HCT116 (cell line): ENCODE measurements around the gene TPRG1. TPM values are rescaled to one million over a fixed set of nuclear protein-coding genes. Genes with fewer than 3 reads are reported as not detected.

Experiments
- ATAC-seq: fragments of 200-7000 bp; cut with Tn5 transposase; 2 replicates; pipeline ENCODE4 v1.9.1; 2020; ENCODE audit warnings: mild to moderate bottlenecking, moderate library complexity
- BruUV-seq: library from RNA; stranded (reverse); fragments of 400-500 nt; replicated peaks from 2 replicates; lab custom pipeline; 2021; lab: Mats Ljungman, UMichigan
- CTCF ChIA-PET: fragments of 300-600 bp; sonication (Branson Sonifier 250); formaldehyde crosslinking; loops from one replicate; lab custom pipeline; 2021; ENCODE audit warnings: antibody characterized with exemption; lab: Charles Lee
- POLR2A ChIA-PET: fragments of 300-600, 350-600 bp; sonication (Branson Sonifier 250); formaldehyde crosslinking; loops from one replicate; lab custom pipeline; 2021; ENCODE audit warnings: antibody characterized with exemption; lab: Charles Lee
- RAD21 ChIA-PET, 2 experiments: fragments of 300-600 bp; sonication (Branson Sonifier 250); formaldehyde crosslinking; loops; one replicate each; lab custom pipeline; 2023; ENCODE audit warnings: low total read pairs in 2 of 2; ENCODE audit not compliant: uncharacterized antibody in 2 of 2, unreplicated experiment in 2 of 2, low non-redundant PET in 1 of 2; lab: Charles Lee
- DNase-seq: peaks from one replicate; pipeline ENCODE4 v3.0.0-alpha.2; 2010; ENCODE audit warnings: low read depth, low spot score
- H2AFZ ChIP-seq: fragments of 200-600 bp; shearing (Covaris generic), sonication (generic); 2 replicates; pipeline ENCODE4 v1.6.1; 2017; ENCODE audit warnings: low read depth, mixed run types, mixed read lengths, antibody characterized with exemption, low read length; ENCODE audit not compliant: poor library complexity, severe bottlenecking
- H3K27ac ChIP-seq: 2 replicates; pipeline ENCODE4 v1.5.1; 2012; ENCODE audit warnings: low read depth, low read length
- H3K27me3 ChIP-seq: fragments of 200-600 bp; sonication (generic); 2 replicates; pipeline ENCODE4 v1.6.1; 2016; ENCODE audit warnings: mixed run types, low read length, mixed read lengths; ENCODE audit not compliant: insufficient read depth
- H3K36me3 ChIP-seq, 2 experiments: fragments of 200-500 bp in 1 of 2; fragments of 200-600 bp in 1 of 2; sonication (Bioruptor generic) in 1 of 2; sonication (generic) in 1 of 2; 2 replicates each; pipeline versions ENCODE4 v1.5.1 to v1.6.1; 2014 to 2016; ENCODE audit warnings: low read length in 2 of 2, inconsistent platforms in 1 of 2, mixed read lengths in 1 of 2, mixed run types in 1 of 2; ENCODE audit not compliant: insufficient read depth in 2 of 2, control insufficient read depth in 1 of 2
- H3K4me1 ChIP-seq, 2 experiments: fragments of 200-600 bp in 1 of 2; sonication (generic) in 1 of 2; 2 replicates each; pipeline versions ENCODE4 v1.5.1 to v1.6.1; 2012 to 2017; ENCODE audit warnings: low read length in 2 of 2, inconsistent platforms in 1 of 2, mild to moderate bottlenecking in 1 of 2, mixed read lengths in 1 of 2, mixed run types in 1 of 2, moderate library complexity in 1 of 2; ENCODE audit not compliant: insufficient read depth in 2 of 2, control insufficient read depth in 1 of 2
- H3K4me2 ChIP-seq: fragments of 200-600 bp; sonication (generic); 2 replicates; pipeline ENCODE4 v1.6.1; 2017; ENCODE audit warnings: mixed run types, low read length, mixed read lengths
- H3K4me3 ChIP-seq, 2 experiments: fragments of 200-600 bp in 1 of 2; sonication (generic) in 1 of 2; replicated peaks in 1 of 2; 2 replicates each; pipeline ENCODE4 v1.5.1; 2011 to 2016; ENCODE audit warnings: low read length in 2 of 2, control low read depth in 1 of 2, low read depth in 1 of 2, mild to moderate bottlenecking in 1 of 2, mixed read lengths in 1 of 2, mixed run types in 1 of 2
- H3K79me2 ChIP-seq: fragments of 200-600 bp; sonication (generic); 2 replicates; pipeline ENCODE4 v1.6.1; 2017; ENCODE audit warnings: mild to moderate bottlenecking, mixed run types, low read length, moderate library complexity, mixed read lengths; ENCODE audit not compliant: insufficient read depth
- H3K9ac ChIP-seq: fragments of 200-600 bp; sonication (generic); 2 replicates; pipeline ENCODE4 v1.6.1; 2016; ENCODE audit warnings: low read length, mixed read lengths
- H3K9me2 ChIP-seq: fragments of 200-600 bp; sonication (generic), shearing (Covaris generic); 2 replicates; pipeline ENCODE4 v1.6.1; 2017; ENCODE audit warnings: mixed run types, mild to moderate bottlenecking, moderate library complexity; ENCODE audit not compliant: insufficient read depth
- H3K9me3 ChIP-seq, 2 experiments: fragments of 200-500 bp in 1 of 2; fragments of 200-600 bp in 1 of 2; sonication (Bioruptor generic) in 1 of 2; sonication (generic) in 1 of 2; 2 replicates each; pipeline ENCODE4 v1.6.1; 2014 to 2017; ENCODE audit warnings: low read length in 2 of 2, mixed read lengths in 2 of 2, inconsistent platforms in 1 of 2, low read depth in 1 of 2, mild to moderate bottlenecking in 1 of 2, mixed run types in 1 of 2, moderate library complexity in 1 of 2; ENCODE audit not compliant: control insufficient read depth in 1 of 2, insufficient read depth in 1 of 2
- H4K20me1 ChIP-seq: fragments of 200-600 bp; sonication (generic), shearing (Covaris generic); 2 replicates; pipeline ENCODE4 v1.6.1; 2017; ENCODE audit warnings: mixed run types, mild to moderate bottlenecking, moderate library complexity; ENCODE audit not compliant: insufficient read depth
- ATF3 ChIP-seq: IDR thresholded peaks from 2 replicates; pipeline ENCODE4 v1.6.1; 2012
- CBX3 ChIP-seq: IDR thresholded peaks from 2 replicates; pipeline ENCODE4 v1.6.1; 2012; ENCODE audit warnings: low read depth
- CEBPB ChIP-seq: IDR thresholded peaks from 2 replicates; pipeline ENCODE4 v1.6.1; 2012; ENCODE audit warnings: low read depth
- CTCF ChIP-seq, 3 experiments: fragments of 200-600 bp in 1 of 3; sonication (generic) in 1 of 3; IDR thresholded peaks in 2 of 3; conservative IDR thresholded peaks in 1 of 3; 2 replicates each; pipeline ENCODE4 v1.5.1; 2012 to 2017; ENCODE audit warnings: low read depth in 2 of 3, low read length in 2 of 3, antibody characterized with exemption in 1 of 3, borderline replicate concordance in 1 of 3, control low read depth in 1 of 3, mild to moderate bottlenecking in 1 of 3, mixed read lengths in 1 of 3, mixed run types in 1 of 3, moderate library complexity in 1 of 3; ENCODE audit not compliant: insufficient read depth in 1 of 3
- EGR1 ChIP-seq: IDR thresholded peaks from 2 replicates; pipeline ENCODE4 v1.6.1; 2012; ENCODE audit warnings: low read depth
- EZH2 ChIP-seq: fragments of 200-600 bp; sonication (generic); IDR thresholded peaks from 2 replicates; pipeline ENCODE4 v1.6.1; 2017; ENCODE audit warnings: antibody characterized with exemption, mixed run types
- EZH2phosphoT487 ChIP-seq: fragments of 200-600 bp; IDR thresholded peaks from 2 replicates; pipeline ENCODE4 v1.6.1; 2018; ENCODE audit warnings: antibody characterized with exemption, borderline replicate concordance
- FOSL1 ChIP-seq: IDR thresholded peaks from 2 replicates; pipeline ENCODE4 v1.6.1; 2012; ENCODE audit warnings: low read depth
- MAX ChIP-seq: IDR thresholded peaks from 2 replicates; pipeline ENCODE4 v1.6.1; 2012
- POLR2AphosphoS5 ChIP-seq: IDR thresholded peaks from 2 replicates; pipeline ENCODE4 v1.6.1; 2011; ENCODE audit warnings: mild to moderate bottlenecking, low read depth, low read length, moderate library complexity
- REST ChIP-seq: IDR thresholded peaks from 2 replicates; pipeline ENCODE4 v1.6.1; 2012; ENCODE audit warnings: low read depth
- SIN3A ChIP-seq: IDR thresholded peaks from 2 replicates; pipeline ENCODE4 v1.6.1; 2012; ENCODE audit warnings: low read depth
- SP1 ChIP-seq: IDR thresholded peaks from 2 replicates; pipeline ENCODE4 v1.6.1; 2012; ENCODE audit warnings: low read depth
- SRF ChIP-seq: IDR thresholded peaks from 2 replicates; pipeline ENCODE4 v1.6.1; 2012; ENCODE audit warnings: low read depth
- TCF7L2 ChIP-seq: IDR thresholded peaks from 2 replicates; pipeline ENCODE4 v1.7.0; 2011; ENCODE audit warnings: borderline replicate concordance, inconsistent platforms; ENCODE audit not compliant: insufficient read depth, insufficient read length; ENCODE audit errors: extremely low read depth
- YY1 ChIP-seq: IDR thresholded peaks from 2 replicates; pipeline ENCODE4 v1.6.1; 2011; ENCODE audit warnings: low read length, low read depth, moderate library complexity, mild to moderate bottlenecking; ENCODE audit not compliant: insufficient replicate concordance; ENCODE audit errors: extremely low read depth
- ZBTB33 ChIP-seq: IDR thresholded peaks from 2 replicates; pipeline ENCODE4 v1.6.1; 2011; ENCODE audit warnings: mild to moderate bottlenecking, low read length, moderate library complexity; ENCODE audit not compliant: insufficient replicate concordance; ENCODE audit errors: extremely low read depth
- ZFX ChIP-seq: fragments of 450-650 bp; IDR thresholded peaks from 2 replicates; pipeline ENCODE4 v1.6.1; 2017
- intact Hi-C: fragments of 100-400 bp; cut with micrococcal nuclease; formaldehyde crosslinking; loops from 2 replicates; pipeline ENCODE4 v1.10.0; 2022
- total RNA-seq: library from RNA; stranded (reverse); gene quantifications from one replicate; pipeline ENCODE4 v1.2.1, GENCODE V29; 2021; ENCODE audit not compliant: unreplicated experiment

Gene TPRG1
- total RNA-seq, 1 experiment from 2014 or later = 2.8 TPM

GRCh38 chr3:189311521-189311920 is 139.8 kb downstream of the TPRG1 start:
- ChIA-PET POLR2A (no interaction called here), CTCF (no interaction called here), RAD21 (no interaction called here)
- Histone ChIP-seq H3K9ac (no peak overlapping the region), H3K27me3 (peaks cover 18% of the 10 kb centered on the region; the same call in 1 of the 2 replicates), H2AFZ (no peak overlapping the region), H3K79me2 (no peaks in the 10 kb centered on the region), H3K4me1 (peaks cover 2 to 3% of the 10 kb centered on the region in 2 experiments; a peak in 2 of 4 replicates), H4K20me1 (no peaks in the 10 kb centered on the region), H3K27ac (no peak overlapping the region), H3K4me3 (no peak overlapping the region), H3K36me3 (no peaks in the 10 kb centered on the region), H3K9me3 (no peaks in the 10 kb centered on the region), H3K4me2 (no peak overlapping the region), H3K9me2 (no peaks in the 10 kb centered on the region)
- ATAC-seq = no peak
- BruUV-seq = no TSS peak
- intact Hi-C loops = no loop called here
- DNase-seq = no peak
- TF ChIP-seq FOSL1 (no peak), CEBPB (no peak), POLR2AphosphoS5 (no peak), ZBTB33 (no peak), SIN3A (no peak), SRF (no peak), EZH2 (no peak), EZH2phosphoT487 (no peak), ATF3 (no peak), MAX (no peak), ZFX (no peak), CBX3 (no peak), SP1 (no peak), REST (no peak), TCF7L2 (no peak), EGR1 (no peak), YY1 (no peak), CTCF (IDR thresholded peaks at IDR 0.05 in 2 of 3, conservative IDR thresholded peaks at IDR 0.05 in 1 of 3; ENCODE audit: borderline replicate concordance in 1 of 3, insufficient read depth in 1 of 3, low read depth in 2 of 3, low read length in 2 of 3) (no peak)
